Prostate gland (tissue), 2 donors: ENCODE results near the gene AFAP1. TPM values are rescaled to one million over a fixed set of nuclear protein-coding genes. Genes with fewer than 3 reads are reported as not detected.

Experiments used
- DNase-seq: peaks from one replicate; pipeline ENCODE4 v3.0.0-alpha.2; 2019; ENCODE audit warnings: low spot score
- H3K27ac ChIP-seq, 2 donors: fragments of 200-600 bp; sonication (generic); 2 replicates each; pipeline ENCODE4 v1.5.1; 2017 to 2019
- H3K27me3 ChIP-seq: fragments of 200-600 bp; sonication (generic); replicated peaks from 2 replicates; pipeline ENCODE4 v1.5.1; 2019; ENCODE audit not compliant: insufficient read depth
- H3K36me3 ChIP-seq, 2 donors: fragments of 200-600 bp; sonication (generic); 1 replicate in 1 of 2; 2 replicates in 1 of 2; pipeline versions ENCODE4 v1.5.1 to v1.8.1; 2017 to 2019
- H3K4me1 ChIP-seq: fragments of 200-600 bp; sonication (generic); replicated peaks from 2 replicates; pipeline ENCODE4 v1.5.1; 2019
- H3K4me3 ChIP-seq, 2 donors: fragments of 200-600 bp; sonication (generic); 2 replicates each; pipeline ENCODE4 v1.5.1; 2017 to 2019
- H3K9me3 ChIP-seq: fragments of 200-600 bp; sonication (generic); 2 replicates; pipeline ENCODE4 v1.5.1; 2017
- CTCF ChIP-seq, 4 experiments: fragments of 200-600 bp in 2 of 4; fragments of 450-650 bp in 2 of 4; sonication (generic) in 2 of 4; IDR thresholded peaks; 1 replicate in 3 of 4; 2 replicates in 1 of 4; pipeline ENCODE4 v1.5.1; 2016 to 2019; ENCODE audit warnings: antibody characterized with exemption in 4 of 4, mild to moderate bottlenecking in 2 of 4, moderate library complexity in 2 of 4
- POLR2A ChIP-seq: fragments of 450-650 bp; IDR thresholded peaks from one replicate; pipeline ENCODE4 v1.6.1; 2016; ENCODE audit warnings: antibody characterized with exemption, mild to moderate bottlenecking
- POLR2AphosphoS5 ChIP-seq: sonication (generic); formaldehyde crosslinking; IDR thresholded peaks from one replicate; pipeline ENCODE4 v1.6.1; 2017; ENCODE audit warnings: antibody characterized with exemption
- WGBS: methylation state at CpG from one replicate; pipeline ENCODE4 v1.1.5; 2018; 5-methylcytosine and 5-hydroxymethylcytosine counted together
- intact Hi-C: fragments of 100-400 bp; cut with DNase I; formaldehyde crosslinking; loops from one replicate; pipeline ENCODE4 v1.14.2; 2022
- total RNA-seq, 2 donors: library from RNA; depleted of rRNA; stranded (reverse); fragments of >200 nt; gene quantifications; one replicate each; pipeline ENCODE4 v1.1.0, GENCODE V29; 2016

The AFAP1 gene
- total RNA-seq, 2 donors from 2014 or later: 17.5 to 19.8 TPM

- no peak for DNase-seq
- 89% methylated on average over 20 of the region's 21 CpGs for WGBS
Measured at GRCh38 chr4:7710576-7711306, 228.9 kb downstream of the AFAP1 start.

GRCh38 chr4:7710126-7710525 lies 229.5 kb downstream of the AFAP1 start:
- H3K4me1 ChIP-seq: no peaks in the 10 kb centered on the region
- no peak overlapping the region for H3K27ac ChIP-seq
- no peak overlapping the region for H3K4me3 ChIP-seq
- no peak for TF ChIP-seq CTCF (IDR thresholded peaks at IDR 0.05)
- TF ChIP-seq POLR2A: no peak
- TF ChIP-seq POLR2AphosphoS5: no peak
- no peaks in the 10 kb centered on the region for H3K36me3 ChIP-seq
- intact Hi-C loops: no loop called here
- 96% methylated on average over 11 of the region's 11 CpGs for WGBS
- H3K9me3 ChIP-seq: no peaks in the 10 kb centered on the region
- H3K27me3 ChIP-seq: no peaks in the 10 kb centered on the region
- DNase-seq: no peak

More at GRCh38 chr4:7710576-7711306, 228.9 kb downstream of the AFAP1 start:
- TF ChIP-seq POLR2A: no peak
- no peak for TF ChIP-seq CTCF (IDR thresholded peaks at IDR 0.05)
- TF ChIP-seq POLR2AphosphoS5: no peak
- no peak overlapping the region for H3K4me3 ChIP-seq
- intact Hi-C loops: no loop called here
- H3K9me3 ChIP-seq: no peaks in the 10 kb centered on the region
- no peaks in the 10 kb centered on the region for H3K36me3 ChIP-seq
- no peak overlapping the region for H3K27ac ChIP-seq
- no peaks in the 10 kb centered on the region for H3K27me3 ChIP-seq
- no peaks in the 10 kb centered on the region for H3K4me1 ChIP-seq

- TF ChIP-seq POLR2A (no peak), CTCF (IDR thresholded peaks at IDR 0.05) (no peak), POLR2AphosphoS5 (no peak)
- no peak for DNase-seq
- Histone ChIP-seq H3K4me3 (no peak overlapping the region), H3K36me3 (no peaks in the 10 kb centered on the region), H3K27me3 (no peaks in the 10 kb centered on the region), H3K4me1 (no peaks in the 10 kb centered on the region), H3K9me3 (no peaks in the 10 kb centered on the region), H3K27ac (no peak overlapping the region)
- 96% methylated on average over 6 of the region's 6 CpGs for WGBS
- intact Hi-C loops: no loop called here
Measured at GRCh38 chr4:7709431-7709830, 230.2 kb downstream of the AFAP1 start.

GRCh38 chr4:7708981-7709380 lies 230.7 kb downstream of the AFAP1 start:
- no peaks in the 10 kb centered on the region for H3K36me3 ChIP-seq
- no peaks in the 10 kb centered on the region for H3K4me1 ChIP-seq
- no peak for DNase-seq
- TF ChIP-seq POLR2A: no peak
- no peak for TF ChIP-seq POLR2AphosphoS5
- TF ChIP-seq CTCF (IDR thresholded peaks at IDR 0.05): no peak
- no peaks in the 10 kb centered on the region for H3K9me3 ChIP-seq
- H3K27ac ChIP-seq: no peak overlapping the region
- intact Hi-C loops: no loop called here
- no peaks in the 10 kb centered on the region for H3K27me3 ChIP-seq
- 61% methylated on average over 15 of the region's 15 CpGs for WGBS
- H3K4me3 ChIP-seq: no peak overlapping the region

Other genes starting within 250 kb of the AFAP1 start
- 1 to 10 TPM; 2.6 to 7.3 TPM for gene ABLIM2, start 219.0 kb upstream of the AFAP1 start, total RNA-seq